NT2/D1 (cell line): ENCODE results near the gene SIK1.

Experiments
- SUZ12 ChIP-seq: IDR thresholded peaks from 2 replicates; pipeline ENCODE4 v1.6.1; 2011; ENCODE audit not compliant: insufficient read length, insufficient read depth; ENCODE audit errors: extremely low read depth
- YY1 ChIP-seq: IDR thresholded peaks from 2 replicates; pipeline ENCODE4 v1.6.1; 2011; ENCODE audit not compliant: insufficient read length, insufficient read depth
- ZNF274 ChIP-seq: IDR thresholded peaks from 2 replicates; pipeline ENCODE4 v1.6.1; 2011; ENCODE audit warnings: mild to moderate bottlenecking, low read depth, low read length

GRCh38 chr21:43374228-43374885 lies 52.6 kb downstream of the SIK1 start:
- TF ChIP-seq ZNF274: no peak
- no peak for TF ChIP-seq YY1
- TF ChIP-seq SUZ12: no peak
